ENCODE results near the gene HACD2.

The HACD2 gene

GRCh38 chr3:123528130-123528529 is 56.7 kb downstream of the HACD2 start:
- in situ Hi-C loops (cut with HindIII; ENCODE audit: low sequenced_read_pairs) = no loop called here

GRCh38 chr3:123527046-123527445 is 57.8 kb downstream of the HACD2 start:
- in situ Hi-C loops (cut with HindIII; ENCODE audit: low sequenced_read_pairs) = no loop called here

GRCh38 chr3:123526474-123526873 is 58.4 kb downstream of the HACD2 start:
- in situ Hi-C loops (cut with HindIII; ENCODE audit: low sequenced_read_pairs) = no loop called here

GRCh38 chr3:123525433-123525832 is 59.4 kb downstream of the HACD2 start:
- in situ Hi-C loops (cut with HindIII; ENCODE audit: low sequenced_read_pairs) = no loop called here

GRCh38 chr3:123524981-123525380 is 59.9 kb downstream of the HACD2 start:
- in situ Hi-C loops (cut with HindIII; ENCODE audit: low sequenced_read_pairs) = no loop called here

- in situ Hi-C loops (cut with HindIII; ENCODE audit: low sequenced_read_pairs) = no loop called here
Measured at GRCh38 chr3:123523023-123523412, 61.8 kb downstream of the HACD2 start.

GRCh38 chr3:123522320-123523022 is 62.4 kb downstream of the HACD2 start:
- in situ Hi-C loops (cut with HindIII; ENCODE audit: low sequenced_read_pairs) = no loop called here

GRCh38 chr3:123521179-123521969 is 63.5 kb downstream of the HACD2 start:
- in situ Hi-C loops (cut with HindIII; ENCODE audit: low sequenced_read_pairs) = no loop called here

GRCh38 chr3:123520656-123521055 is 64.2 kb downstream of the HACD2 start:
- in situ Hi-C loops (cut with HindIII; ENCODE audit: low sequenced_read_pairs) = no loop called here

- in situ Hi-C loops (cut with HindIII; ENCODE audit: low sequenced_read_pairs) = no loop called here
Measured at GRCh38 chr3:123518892-123519485, 65.9 kb downstream of the HACD2 start.

- in situ Hi-C loops (cut with HindIII; ENCODE audit: low sequenced_read_pairs) = no loop called here
Measured at GRCh38 chr3:123511726-123512125, 73.1 kb downstream of the HACD2 start.

- in situ Hi-C loops (cut with HindIII; ENCODE audit: low sequenced_read_pairs) = no loop called here
Measured at GRCh38 chr3:123511084-123511483, 73.8 kb downstream of the HACD2 start.

- in situ Hi-C loops (cut with HindIII; ENCODE audit: low sequenced_read_pairs) = no loop called here
Measured at GRCh38 chr3:123508178-123508577, 76.7 kb downstream of the HACD2 start.

- in situ Hi-C loops (cut with HindIII; ENCODE audit: low sequenced_read_pairs) = no loop called here
Measured at GRCh38 chr3:123505820-123506219, 79.0 kb downstream of the HACD2 start.

- in situ Hi-C loops (cut with HindIII; ENCODE audit: low sequenced_read_pairs) = no loop called here
Measured at GRCh38 chr3:123503203-123503602, 81.7 kb downstream of the HACD2 start.

GRCh38 chr3:123499322-123499721 is 85.5 kb downstream of the HACD2 start:
- in situ Hi-C loops (cut with HindIII; ENCODE audit: low sequenced_read_pairs) = no loop called here

- in situ Hi-C loops (cut with HindIII; ENCODE audit: low sequenced_read_pairs) = no loop called here
Measured at GRCh38 chr3:123498761-123499160, 86.1 kb downstream of the HACD2 start.

GRCh38 chr3:123493912-123494311 is 90.9 kb downstream of the HACD2 start:
- in situ Hi-C loops (cut with HindIII; ENCODE audit: low sequenced_read_pairs) = no loop called here

GRCh38 chr3:123491966-123492587 is 92.8 kb downstream of the HACD2 start:
- in situ Hi-C loops (cut with HindIII; ENCODE audit: low sequenced_read_pairs) = no loop called here

- in situ Hi-C loops (cut with HindIII; ENCODE audit: low sequenced_read_pairs) = no loop called here
Measured at GRCh38 chr3:123489400-123490004, 95.4 kb downstream of the HACD2 start.

Measured in endothelial cell of hepatic sinusoid (primary cell).